Retinal pigment epithelial cell (primary cell): ENCODE data around the gene KCTD14.
"Not testable (repeated sequence)": the region's sequence is repeated elsewhere in the genome, so short reads cannot be mapped to it uniquely, and the experiment has no call there.

ENCODE experiments used
- DNase-seq: peaks from one replicate; pipeline ENCODE4 v3.0.0-alpha.2; 2010; ENCODE audit warnings: low read depth
- H3K4me3 ChIP-seq: 2 replicates; pipeline ENCODE4 v1.5.1; 2011; ENCODE audit warnings: mild to moderate bottlenecking, low read length, control low read depth, moderate library complexity
- CTCF ChIP-seq: conservative IDR thresholded peaks from 2 replicates; pipeline ENCODE4 v1.5.1; 2011; ENCODE audit warnings: low read depth, low read length, control low read depth, inconsistent platforms

KCTD14 gene

DNA sequence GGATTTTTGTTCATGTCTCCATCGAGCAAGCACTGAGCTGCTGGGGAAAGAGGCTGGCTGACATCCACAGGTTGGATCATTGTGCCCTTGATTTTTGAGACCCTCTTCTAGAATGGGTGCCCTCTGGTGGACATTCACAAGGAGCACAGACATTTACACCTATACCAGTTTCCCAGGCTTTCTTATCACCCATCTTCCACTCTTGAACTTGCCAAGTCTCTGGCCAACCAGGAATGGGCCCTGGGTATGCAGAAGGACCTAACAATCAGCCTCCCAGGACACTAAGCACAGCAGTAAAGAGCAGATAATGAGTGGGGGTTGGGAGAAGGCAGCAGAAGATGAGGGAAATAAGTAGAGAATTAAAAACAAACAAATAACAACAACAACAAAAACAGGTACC, 22.9 kb downstream of the KCTD14 start:
- H3K4me3 ChIP-seq = no peak overlapping the region
- peak; percentile 32 for DNase-seq
- TF ChIP-seq CTCF = peak; percentile 78

DNA sequence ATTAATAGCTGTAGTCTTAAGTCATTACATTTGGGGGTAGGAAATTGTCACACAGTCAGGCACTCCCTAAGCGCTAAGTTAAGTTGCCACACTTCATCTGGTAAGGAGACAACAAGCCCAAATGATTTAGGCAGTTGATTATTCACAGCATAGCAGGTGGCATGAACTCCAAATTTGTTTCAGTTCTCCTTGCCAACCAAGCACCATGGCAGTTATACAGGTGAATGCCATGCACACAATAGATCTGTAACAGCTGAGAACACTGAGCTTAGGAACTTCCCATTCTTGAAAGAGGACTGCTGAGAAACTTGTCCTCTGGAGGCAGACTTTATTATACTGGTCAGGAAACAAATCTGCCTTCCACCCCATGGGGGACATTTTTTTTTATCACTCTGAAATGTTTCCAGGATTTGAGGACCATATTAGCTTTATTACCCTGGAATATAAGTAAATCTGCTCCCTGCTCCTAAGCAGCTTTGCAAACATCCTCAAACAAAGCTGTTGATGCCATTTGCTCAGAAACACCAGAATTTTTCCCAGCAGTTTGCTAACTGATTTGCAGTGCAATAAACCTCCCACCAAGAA, 23.5 kb downstream of the KCTD14 start:
- H3K4me3 ChIP-seq = no peak overlapping the region
- TF ChIP-seq CTCF = no peak
- DNase-seq = no peak

DNA sequence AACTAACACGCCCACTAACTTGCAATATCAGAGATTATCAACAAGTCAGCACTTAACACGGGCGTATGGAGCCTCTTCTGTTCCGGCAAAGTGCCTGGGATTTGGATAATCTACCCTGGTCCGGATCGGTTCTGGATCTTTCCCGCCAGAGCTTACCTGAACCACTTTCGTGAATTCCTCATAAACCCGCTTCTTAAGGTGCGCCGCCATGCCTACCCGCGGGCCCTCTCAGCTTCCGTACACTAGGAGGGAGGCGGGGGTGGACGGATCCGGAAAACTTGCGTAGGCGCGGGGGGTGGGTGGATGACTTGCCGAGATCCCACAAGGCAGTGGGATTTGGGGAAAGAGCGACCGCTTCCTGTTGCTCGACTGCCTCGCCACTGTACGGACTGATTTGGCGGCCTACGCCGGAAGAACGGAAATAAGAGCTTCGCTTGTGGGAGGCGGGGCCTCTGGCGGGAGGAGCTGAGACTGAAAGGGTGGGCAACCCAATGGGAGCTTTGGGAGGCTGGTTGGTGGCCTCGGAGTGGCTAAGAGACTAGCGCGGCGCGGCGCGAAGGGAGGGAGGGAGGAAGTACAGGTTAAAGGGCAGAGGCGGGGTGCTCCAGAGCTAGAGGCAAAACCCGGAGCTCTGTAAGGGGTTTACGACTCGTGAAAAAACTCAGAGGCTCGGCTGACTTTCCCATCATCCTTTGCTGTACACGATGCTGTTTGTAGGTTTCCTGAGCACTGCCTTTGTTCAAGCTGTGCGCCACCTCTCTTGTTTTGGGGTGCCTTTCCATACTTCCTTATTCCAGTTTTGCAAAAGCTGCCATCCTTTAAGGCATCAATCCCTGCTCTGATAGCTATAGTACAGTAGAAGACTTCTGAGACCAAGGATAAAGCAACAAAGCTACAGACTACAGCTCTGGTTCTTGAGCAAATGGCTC, 28.4 kb downstream of the KCTD14 start, which contains the start of gene INTS4:
INTS4 (minus strand) TSS at position 235 of the 929 bp plus-strand sequence; CDS start at position 210, 25 bp downstream.
- peak; percentile 3 for TF ChIP-seq CTCF
- H3K4me3 ChIP-seq = peak within 1 kb of the TSS; percentile 99
- DNase-seq = peak; percentile 100

GRCh38 chr11:77993902-77994301, 29.2 kb downstream of the KCTD14 start:
- DNase-seq = no peak
- H3K4me3 ChIP-seq = peak overlapping the region; percentile 99
- no peak for TF ChIP-seq CTCF

DNA sequence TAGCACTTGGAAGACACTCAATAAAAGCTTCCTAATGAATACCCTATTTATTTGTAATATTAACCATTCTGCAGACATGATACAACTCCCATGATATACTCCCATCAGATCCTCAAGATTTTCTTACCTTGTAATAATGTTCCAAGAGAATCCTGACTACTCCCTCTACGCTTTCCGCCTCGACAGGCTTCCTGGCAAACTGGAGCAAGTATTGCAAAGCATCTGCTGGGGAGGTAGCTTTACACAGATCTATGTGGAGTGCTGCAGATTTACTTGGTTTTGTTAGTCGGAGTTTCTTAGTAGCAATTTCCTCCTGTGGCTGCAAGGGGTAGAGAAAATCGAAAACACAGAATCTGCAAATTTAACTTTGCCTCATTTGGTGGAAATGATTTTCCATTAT, 32.1 kb downstream of the KCTD14 start:
- H3K4me3 ChIP-seq = no peak overlapping the region
- no peak for DNase-seq
- TF ChIP-seq CTCF = no peak

DNA sequence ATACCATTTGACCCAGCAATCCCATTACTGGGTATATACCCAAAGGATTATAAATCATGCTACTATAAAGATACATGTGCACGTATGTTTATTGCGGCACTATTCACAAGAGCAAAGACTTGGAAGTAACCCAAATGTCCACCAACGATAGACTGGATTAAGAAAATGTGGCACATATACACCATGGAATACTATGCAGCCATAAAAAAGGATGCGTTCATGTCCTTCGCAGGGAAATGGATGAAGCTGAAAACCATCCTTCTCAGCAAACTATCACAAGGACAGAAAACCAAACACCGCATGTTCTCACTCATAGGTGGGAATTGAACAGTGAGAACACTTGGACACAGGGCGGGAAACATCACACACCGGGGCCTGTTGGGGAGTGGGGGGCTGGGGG, 36.6 kb downstream of the KCTD14 start:
- H3K4me3 ChIP-seq, DNase-seq: not testable (repeated sequence)

DNA sequence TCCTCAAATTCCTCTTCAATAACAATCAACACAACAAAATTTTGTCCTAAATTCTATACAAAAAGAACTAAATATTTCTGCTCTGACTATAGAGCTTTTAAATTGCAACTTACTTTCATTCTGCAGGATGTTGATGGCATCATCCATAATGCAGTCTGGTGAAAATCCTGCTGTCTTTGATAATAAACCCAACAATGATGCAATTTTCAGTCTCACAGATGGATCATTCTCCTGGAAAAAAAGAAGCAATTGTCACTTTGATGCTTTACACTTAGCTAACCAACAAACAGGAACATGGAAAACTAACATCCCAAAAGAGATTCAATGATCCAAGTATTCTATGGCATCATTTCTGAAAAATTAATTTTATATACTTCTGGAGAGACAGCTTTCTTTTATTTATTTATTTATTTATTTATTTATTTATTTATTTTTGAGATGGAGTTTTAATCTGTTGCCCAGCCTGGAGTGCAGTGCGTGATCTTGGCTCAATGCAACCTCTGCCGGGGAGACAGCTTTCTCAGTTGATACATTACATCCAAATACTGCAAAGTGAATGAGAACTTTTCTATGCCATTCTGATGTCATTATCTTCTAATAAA, 41.6 kb downstream of the KCTD14 start:
- no peak for DNase-seq
- no peak overlapping the region for H3K4me3 ChIP-seq
- no peak for TF ChIP-seq CTCF
